GM15510 (cell line): Measurements from ENCODE around the gene WDFY3.

Experiments used
- POLR2A ChIP-seq: IDR thresholded peaks from 3 replicates; pipeline ENCODE4 v1.6.1; 2011; ENCODE audit warnings: borderline replicate concordance; ENCODE audit not compliant: insufficient read length; ENCODE audit errors: extremely low read depth

Gene WDFY3

GRCh38 chr4:84905646-84906045 lies 60.8 kb downstream of the WDFY3 start:
- TF ChIP-seq POLR2A, result no peak

- TF ChIP-seq POLR2A, result no peak
These were observed 64.7 kb downstream of the WDFY3 start for GRCh38 chr4:84901740-84902281.

- TF ChIP-seq POLR2A, result no peak
These were observed 65.3 kb downstream of the WDFY3 start for GRCh38 chr4:84901173-84901572.

GRCh38 chr4:84899616-84900015 lies 66.9 kb downstream of the WDFY3 start:
- TF ChIP-seq POLR2A, result no peak

- TF ChIP-seq POLR2A, result no peak
These were observed 69.0 kb downstream of the WDFY3 start for GRCh38 chr4:84897516-84897915.

- no peak for TF ChIP-seq POLR2A
These were observed 71.2 kb downstream of the WDFY3 start for GRCh38 chr4:84895283-84895682.

- TF ChIP-seq POLR2A, result no peak
These were observed 71.9 kb downstream of the WDFY3 start for GRCh38 chr4:84894621-84895020.

- TF ChIP-seq POLR2A, result no peak
These were observed 73.5 kb downstream of the WDFY3 start for GRCh38 chr4:84892950-84893349.

GRCh38 chr4:84887824-84888223 lies 78.7 kb downstream of the WDFY3 start:
- no peak for TF ChIP-seq POLR2A

- no peak for TF ChIP-seq POLR2A
These were observed 86.8 kb downstream of the WDFY3 start for GRCh38 chr4:84879651-84880200.

- no peak for TF ChIP-seq POLR2A
These were observed 87.9 kb downstream of the WDFY3 start for GRCh38 chr4:84878546-84878945.

GRCh38 chr4:84878090-84878489 lies 88.4 kb downstream of the WDFY3 start:
- no peak for TF ChIP-seq POLR2A

GRCh38 chr4:84877051-84877833 lies 89.2 kb downstream of the WDFY3 start:
- no peak for TF ChIP-seq POLR2A

- TF ChIP-seq POLR2A, result no peak
These were observed 90.7 kb downstream of the WDFY3 start for GRCh38 chr4:84875636-84876371.

- TF ChIP-seq POLR2A, result no peak
These were observed 91.9 kb downstream of the WDFY3 start for GRCh38 chr4:84874619-84875018.
